Tibial artery (tissue), 4 donors: Measurements from ENCODE around the gene HSF2BP.
"Not testable (repeated sequence)": the region's sequence is repeated elsewhere in the genome, so short reads cannot be mapped to it uniquely, and the experiment has no call there.

ENCODE experiments used
- DNase-seq, 2 donors: peaks; one replicate each; pipeline ENCODE4 v3.0.0-alpha.2; 2019
- H3K27ac ChIP-seq, 2 donors: fragments of 200-600 bp; sonication (generic) in 1 of 2; 1 replicate in 1 of 2; 2 replicates in 1 of 2; pipeline ENCODE4 v1.5.1; 2018 to 2019; ENCODE audit warnings: mild to moderate bottlenecking in 1 of 2
- H3K27me3 ChIP-seq, 2 donors: fragments of 200-600 bp; sonication (generic) in 1 of 2; one replicate each; pipeline versions ENCODE4 v1.5.1 to v1.6.0; 2016 to 2019
- H3K36me3 ChIP-seq, 3 donors: fragments of 200-600 bp; sonication (generic) in 2 of 3; one replicate each; pipeline ENCODE4 v1.5.1; 2016 to 2019; ENCODE audit warnings: mild to moderate bottlenecking in 2 of 3
- H3K4me1 ChIP-seq, 4 donors: fragments of 200-600 bp; sonication (generic) in 2 of 4; 1 replicate in 3 of 4; 2 replicates in 1 of 4; pipeline ENCODE4 v1.5.1; 2016 to 2019
- H3K4me3 ChIP-seq, 2 donors: fragments of 200-600 bp; sonication (generic) in 1 of 2; 1 replicate in 1 of 2; 2 replicates in 1 of 2; pipeline ENCODE4 v1.5.1; 2018 to 2019; ENCODE audit warnings: mild to moderate bottlenecking in 2 of 2
- H3K9me3 ChIP-seq, 3 donors: fragments of 200-600 bp; sonication (generic) in 1 of 3; one replicate each; pipeline ENCODE4 v1.5.1; 2016 to 2019
- intact Hi-C: fragments of 100-400 bp; cut with DNase I; formaldehyde crosslinking; loops from one replicate; pipeline ENCODE4 v1.15.0; 2023; ENCODE audit warnings: low total_unique reads

The HSF2BP gene

DNA sequence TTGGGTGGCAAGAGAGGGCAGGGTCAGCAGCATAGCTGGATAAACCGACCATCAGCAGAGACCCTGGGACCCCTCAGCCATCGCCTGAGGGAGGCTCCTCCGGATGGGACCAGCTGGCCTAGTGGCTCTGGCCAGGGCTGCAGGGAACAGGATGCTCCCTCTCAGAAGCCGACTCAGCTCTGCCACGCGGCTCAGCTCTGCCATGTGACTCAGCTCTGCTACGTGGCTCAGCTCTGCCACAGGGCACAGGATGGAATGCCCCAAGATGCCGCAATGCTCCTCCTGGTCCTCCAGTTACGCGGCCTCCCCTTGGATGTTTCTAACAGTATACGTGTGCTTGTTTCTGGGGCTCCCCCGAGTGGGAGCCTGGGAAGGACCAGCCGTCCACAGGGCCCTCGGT is 165.8 kb downstream of the HSF2BP start:
- H3K4me3 ChIP-seq, H3K36me3 ChIP-seq, DNase-seq, H3K27ac ChIP-seq, H3K4me1 ChIP-seq, H3K9me3 ChIP-seq, H3K27me3 ChIP-seq, intact Hi-C loops: not testable (repeated sequence)

DNA sequence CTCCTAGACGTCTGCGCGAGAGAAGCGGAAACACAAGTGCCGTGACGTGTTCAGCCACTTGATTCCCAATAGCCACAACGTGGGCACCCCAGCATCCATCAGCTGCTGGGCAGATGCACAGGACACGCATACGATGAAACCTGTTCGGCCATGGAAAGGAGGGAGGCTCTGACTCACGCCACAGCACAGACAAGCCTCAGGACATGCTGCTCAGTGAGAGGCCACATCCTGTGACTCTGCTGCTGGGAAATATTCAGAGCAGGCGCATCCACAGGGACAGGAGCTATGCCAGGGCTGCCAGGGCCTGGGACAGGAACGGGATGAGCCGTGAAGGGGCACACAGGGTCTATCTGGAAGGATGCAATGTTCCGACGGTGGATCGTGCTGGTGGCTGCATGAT is 171.1 kb downstream of the HSF2BP start:
- H3K27ac ChIP-seq, H3K9me3 ChIP-seq, H3K27me3 ChIP-seq, H3K4me1 ChIP-seq, intact Hi-C loops, DNase-seq, H3K4me3 ChIP-seq, H3K36me3 ChIP-seq: not testable (repeated sequence)

DNA sequence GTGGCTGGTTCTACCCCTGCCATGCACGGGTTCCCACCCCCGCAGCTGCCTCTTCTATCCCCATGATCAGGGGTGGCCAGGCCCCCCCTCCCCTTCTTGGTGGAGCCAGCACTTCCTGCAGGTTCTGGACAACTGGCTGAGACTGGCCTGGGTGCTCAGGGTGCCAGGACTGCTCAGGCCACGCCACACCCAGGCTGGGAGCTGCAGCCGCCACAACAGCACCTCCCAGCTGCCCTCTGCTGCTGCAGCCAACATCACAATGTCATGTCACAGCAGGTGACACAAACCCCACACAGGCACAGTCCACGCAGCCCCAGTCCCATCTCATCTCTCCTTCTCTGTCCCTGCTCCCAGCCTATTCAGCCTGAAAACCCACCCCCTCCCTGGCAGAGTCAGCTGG is 173.2 kb downstream of the HSF2BP start:
- H3K4me1 ChIP-seq, DNase-seq, H3K27me3 ChIP-seq, H3K36me3 ChIP-seq, H3K9me3 ChIP-seq, intact Hi-C loops, H3K4me3 ChIP-seq, H3K27ac ChIP-seq: not testable (repeated sequence)

DNA sequence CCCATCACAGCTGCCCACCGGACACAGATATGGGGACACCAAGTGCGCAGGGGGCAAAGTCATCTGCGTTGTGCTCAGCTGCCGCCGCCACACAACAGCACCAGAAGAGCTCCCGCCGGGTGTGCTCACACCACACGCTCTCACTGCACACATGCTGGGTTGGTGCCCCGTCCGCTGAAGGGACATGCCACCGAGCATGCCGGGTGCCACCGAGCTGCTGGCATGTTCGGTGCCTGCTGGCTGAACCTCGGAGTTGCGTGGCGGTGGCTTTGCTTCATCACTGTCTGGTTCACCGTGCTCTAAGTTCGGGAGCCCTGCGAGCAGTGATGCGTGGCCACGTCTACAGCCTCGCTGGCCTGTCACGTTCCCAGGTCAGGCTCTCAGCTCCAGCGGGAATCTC is 174.3 kb downstream of the HSF2BP start:
- intact Hi-C loops, H3K4me3 ChIP-seq, H3K27ac ChIP-seq, H3K36me3 ChIP-seq, H3K9me3 ChIP-seq, DNase-seq, H3K27me3 ChIP-seq, H3K4me1 ChIP-seq: not testable (repeated sequence)

DNA sequence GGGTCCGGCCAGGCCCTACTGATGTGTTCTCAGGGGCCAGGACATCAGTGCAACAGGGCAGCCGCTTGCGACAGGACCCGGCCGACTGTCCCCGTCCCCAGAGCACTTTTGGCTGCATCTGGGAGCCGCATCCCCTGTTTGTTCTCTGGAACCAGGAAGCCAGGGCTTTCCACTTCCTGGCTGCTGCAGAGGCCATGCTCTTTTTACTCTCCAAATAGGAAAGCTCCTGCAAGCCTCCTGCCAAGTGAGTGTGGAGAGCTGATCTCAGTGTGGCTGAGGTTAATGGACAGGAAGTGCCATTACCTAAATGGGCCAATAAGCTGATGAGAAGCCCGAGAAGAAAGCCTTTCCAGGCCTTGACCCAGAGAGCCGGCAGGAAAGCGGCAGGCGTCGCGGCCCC is 180.1 kb downstream of the HSF2BP start:
- H3K4me1 ChIP-seq, DNase-seq, H3K27ac ChIP-seq, H3K36me3 ChIP-seq, intact Hi-C loops, H3K4me3 ChIP-seq, H3K27me3 ChIP-seq, H3K9me3 ChIP-seq: not testable (repeated sequence)
